Right lobe of liver (tissue), 6 donors: Measurements from ENCODE around the gene ELK3. TPM values are rescaled to one million over a fixed set of nuclear protein-coding genes. Genes with fewer than 3 reads are reported as not detected.

Source experiments
- ATAC-seq, 4 donors: fragments of 200-7000 bp; cut with Tn5 transposase; one replicate each; pipeline ENCODE4 v1.9.1; 2020; ENCODE audit warnings: mild to moderate bottlenecking in 4 of 4, moderate library complexity in 4 of 4
- DNase-seq, 3 donors: peaks; one replicate each; pipeline ENCODE4 v3.0.0-alpha.2; 2020
- H3K27ac ChIP-seq, 3 donors: fragments of 200-600 bp; one replicate each; pipeline ENCODE4 v1.8.0; 2022
- H3K27me3 ChIP-seq, 2 donors: fragments of 200-600 bp; one replicate each; pipeline ENCODE4 v1.8.0; 2022
- H3K36me3 ChIP-seq, 4 donors: fragments of 200-600 bp; sonication (generic) in 1 of 4; one replicate each; pipeline versions ENCODE4 v1.5.1 to v1.8.0; 2017 to 2022; ENCODE audit warnings: control low read depth in 1 of 4
- H3K4me1 ChIP-seq, 4 donors: fragments of 200-600 bp; sonication (generic) in 1 of 4; one replicate each; pipeline versions ENCODE4 v1.5.1 to v1.8.0; 2017 to 2022; ENCODE audit warnings: control low read depth in 1 of 4
- H3K4me3 ChIP-seq, 3 donors: fragments of 200-600 bp; one replicate each; pipeline ENCODE4 v1.8.0; 2022
- H3K9me3 ChIP-seq, 4 donors: fragments of 200-600 bp; sonication (generic) in 1 of 4; one replicate each; pipeline versions ENCODE4 v1.5.1 to v1.8.0; 2017 to 2022; ENCODE audit warnings: control low read depth in 1 of 4
- CTCF ChIP-seq, 4 donors: fragments of 200-600 bp in 3 of 4; fragments of 450-650 bp in 1 of 4; IDR thresholded peaks; one replicate each; pipeline versions ENCODE4 v1.5.1 to v1.8.0; 2016 to 2022; ENCODE audit warnings: antibody characterized with exemption in 4 of 4, mild to moderate bottlenecking in 2 of 4
- POLR2A ChIP-seq: fragments of 450-650 bp; IDR thresholded peaks from one replicate; pipeline ENCODE4 v1.6.1; 2017; ENCODE audit warnings: antibody characterized with exemption, mild to moderate bottlenecking
- WGBS: methylation state at CpG from one replicate; pipeline ENCODE4 v1.1.6; 2018; ENCODE audit warnings: low coverage, low lambda C conversion rate; ENCODE audit not compliant: insufficient coverage; ENCODE audit errors: missing lambda C conversion rate; 5-methylcytosine and 5-hydroxymethylcytosine counted together
- intact Hi-C, 2 donors: fragments of 100-400 bp; cut with DNase I; formaldehyde crosslinking; loops; one replicate each; pipeline versions ENCODE4 v1.11.2 to v1.14.1; 2022
- total RNA-seq, 6 experiments: library from RNA; depleted of rRNA in 2 of 6; stranded (reverse); fragments of >200 nt in 2 of 6; fragmentation: NEBNext Ultra II Directional in 3 of 6; extraction: Animal tissue kit (Norgen Biotek cat#: 25700) in 3 of 6; gene quantifications; one replicate each; pipeline versions ENCODE4 v1.1.0 to v1.2.4, GENCODE V29; 2016 to 2023
- donor health status: DM: no; HTN: yes; CAD: no.
- donor health status: DM: no; HTN: no; CAD: no.
- donor health status: DM: no; HTN: no; CAD: no.
- donor health status: DM: no; HTN: yes; CAD: no.
- donor health status: DM: no; HTN: yes; CAD: no.

The ELK3 gene
- total RNA-seq, 6 experiments from 2014 or later: 5.3 to 11.2 (median 5.8) TPM

GRCh38 chr12:96198965-96199364, 4.8 kb downstream of the ELK3 start:
- ATAC-seq (peak in 1 of 4 donors; percentile 42), DNase-seq (no peak)
- H3K36me3 ChIP-seq: no peaks in the 10 kb centered on the region
- H3K4me1 ChIP-seq: peaks cover 0 to 5% (median 0%) of the 10 kb centered on the region in 4 donors
- H3K4me3 ChIP-seq: no peak overlapping the region
- intact Hi-C loops: no loop called here
- no peaks in the 10 kb centered on the region for H3K27me3 ChIP-seq
- no peaks in the 10 kb centered on the region for H3K9me3 ChIP-seq
- H3K27ac ChIP-seq: no peak overlapping the region
- TF ChIP-seq CTCF (IDR thresholded peaks at IDR 0.05): no peak
- no peak for TF ChIP-seq POLR2A

- Histone ChIP-seq H3K27ac (no peak overlapping the region), H3K9me3 (no peaks in the 10 kb centered on the region), H3K27me3 (no peaks in the 10 kb centered on the region), H3K4me3 (no peak overlapping the region), H3K36me3 (no peaks in the 10 kb centered on the region), H3K4me1 (peaks cover 0 to 5% (median 0%) of the 10 kb centered on the region in 4 donors)
- no peak for TF ChIP-seq POLR2A
- no peak for TF ChIP-seq CTCF (IDR thresholded peaks at IDR 0.05)
- ATAC-seq (no peak), DNase-seq (no peak)
- intact Hi-C loops: no loop called here
Observed at GRCh38 chr12:96199464-96199863, 5.3 kb downstream of the ELK3 start.

DNA sequence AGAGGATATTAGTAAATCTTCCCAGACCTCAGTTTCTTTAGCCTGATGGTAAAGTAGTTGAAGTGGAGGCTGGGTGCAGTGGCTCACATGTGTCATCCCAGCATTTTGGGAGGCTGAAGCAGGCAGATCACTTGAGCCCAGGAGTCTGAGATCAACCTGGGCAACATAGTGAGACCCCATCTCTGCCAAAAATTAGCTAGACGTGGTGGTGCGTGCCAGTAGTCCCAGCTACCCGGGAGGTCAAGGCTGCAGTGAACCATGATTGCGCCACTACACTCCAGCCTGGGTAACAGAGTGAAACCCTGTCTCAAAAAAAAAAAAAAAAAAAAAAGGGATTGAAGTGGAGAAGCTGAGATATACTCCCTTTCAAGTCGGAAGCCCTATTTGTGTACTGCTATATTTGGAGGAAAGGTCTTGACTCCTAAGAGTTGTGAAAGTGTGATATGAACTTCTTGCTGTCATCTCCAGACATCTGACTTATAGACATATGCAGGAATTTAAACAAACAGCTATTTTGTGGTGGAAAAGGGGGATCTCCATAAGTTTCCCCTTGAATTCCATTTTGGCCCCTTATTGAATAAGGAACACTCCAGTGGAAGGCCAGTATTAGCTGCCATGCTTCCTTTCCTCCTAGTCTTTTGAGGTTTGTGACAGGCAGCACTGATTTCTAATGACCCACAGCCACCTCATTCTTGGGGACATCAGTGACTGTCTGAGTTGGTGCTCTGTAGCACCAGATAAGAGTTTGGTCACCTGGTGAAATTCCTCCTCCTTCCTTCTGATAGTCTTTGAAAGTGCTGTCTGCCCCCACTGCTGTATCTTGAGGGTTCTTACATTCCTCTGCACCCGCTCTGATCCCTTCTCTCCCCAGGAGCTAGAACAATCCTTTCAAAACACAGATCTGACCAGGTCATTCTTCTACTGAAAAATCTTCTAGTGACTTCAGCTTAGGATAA, 7.4 kb downstream of the ELK3 start:
- intact Hi-C loops: loop anchor here in 1 of 2 donors (10.0 kb wide), 1 partner anchor 137 kb away; no protein-coding TSS in a partner anchor

GRCh38 chr12:96204381-96204780, 10.2 kb downstream of the ELK3 start:
- Histone ChIP-seq H3K9me3 (no peaks in the 10 kb centered on the region), H3K36me3 (no peaks in the 10 kb centered on the region), H3K4me1 (no peaks in the 10 kb centered on the region), H3K27me3 (no peaks in the 10 kb centered on the region), H3K27ac (no peak overlapping the region), H3K4me3 (no peak overlapping the region)
- 82% methylated on average over 5 of the region's 5 CpGs for WGBS
- ATAC-seq (no peak), DNase-seq (no peak)
- intact Hi-C loops: loop anchor here in 1 of 2 donors (10.0 kb wide), 1 partner anchor 140 kb away; no protein-coding TSS in a partner anchor
- TF ChIP-seq CTCF (IDR thresholded peaks at IDR 0.05) (no peak), POLR2A (no peak)

More for the DNA sequence above, 7.4 kb downstream of the ELK3 start:
- ATAC-seq (no peak), DNase-seq (peak in 1 of 3 donors; percentile 36)
- Histone ChIP-seq H3K27me3 (no peaks in the 10 kb centered on the region), H3K36me3 (no peaks in the 10 kb centered on the region), H3K4me3 (no peak overlapping the region), H3K9me3 (no peaks in the 10 kb centered on the region), H3K4me1 (no peaks in the 10 kb centered on the region), H3K27ac (no peak overlapping the region)
- TF ChIP-seq POLR2A (no peak), CTCF (IDR thresholded peaks at IDR 0.05) (no peak)
- 51% methylated on average over 6 of the region's 6 CpGs for WGBS
